ENCODE results near the gene RRN3.
"Not testable (repeated sequence)": the region's sequence is repeated elsewhere in the genome, so short reads cannot be mapped to it uniquely, and the experiment has no call there.

The RRN3 gene, protein sequence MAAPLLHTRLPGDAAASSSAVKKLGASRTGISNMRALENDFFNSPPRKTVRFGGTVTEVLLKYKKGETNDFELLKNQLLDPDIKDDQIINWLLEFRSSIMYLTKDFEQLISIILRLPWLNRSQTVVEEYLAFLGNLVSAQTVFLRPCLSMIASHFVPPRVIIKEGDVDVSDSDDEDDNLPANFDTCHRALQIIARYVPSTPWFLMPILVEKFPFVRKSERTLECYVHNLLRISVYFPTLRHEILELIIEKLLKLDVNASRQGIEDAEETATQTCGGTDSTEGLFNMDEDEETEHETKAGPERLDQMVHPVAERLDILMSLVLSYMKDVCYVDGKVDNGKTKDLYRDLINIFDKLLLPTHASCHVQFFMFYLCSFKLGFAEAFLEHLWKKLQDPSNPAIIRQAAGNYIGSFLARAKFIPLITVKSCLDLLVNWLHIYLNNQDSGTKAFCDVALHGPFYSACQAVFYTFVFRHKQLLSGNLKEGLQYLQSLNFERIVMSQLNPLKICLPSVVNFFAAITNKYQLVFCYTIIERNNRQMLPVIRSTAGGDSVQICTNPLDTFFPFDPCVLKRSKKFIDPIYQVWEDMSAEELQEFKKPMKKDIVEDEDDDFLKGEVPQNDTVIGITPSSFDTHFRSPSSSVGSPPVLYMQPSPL

DNA sequence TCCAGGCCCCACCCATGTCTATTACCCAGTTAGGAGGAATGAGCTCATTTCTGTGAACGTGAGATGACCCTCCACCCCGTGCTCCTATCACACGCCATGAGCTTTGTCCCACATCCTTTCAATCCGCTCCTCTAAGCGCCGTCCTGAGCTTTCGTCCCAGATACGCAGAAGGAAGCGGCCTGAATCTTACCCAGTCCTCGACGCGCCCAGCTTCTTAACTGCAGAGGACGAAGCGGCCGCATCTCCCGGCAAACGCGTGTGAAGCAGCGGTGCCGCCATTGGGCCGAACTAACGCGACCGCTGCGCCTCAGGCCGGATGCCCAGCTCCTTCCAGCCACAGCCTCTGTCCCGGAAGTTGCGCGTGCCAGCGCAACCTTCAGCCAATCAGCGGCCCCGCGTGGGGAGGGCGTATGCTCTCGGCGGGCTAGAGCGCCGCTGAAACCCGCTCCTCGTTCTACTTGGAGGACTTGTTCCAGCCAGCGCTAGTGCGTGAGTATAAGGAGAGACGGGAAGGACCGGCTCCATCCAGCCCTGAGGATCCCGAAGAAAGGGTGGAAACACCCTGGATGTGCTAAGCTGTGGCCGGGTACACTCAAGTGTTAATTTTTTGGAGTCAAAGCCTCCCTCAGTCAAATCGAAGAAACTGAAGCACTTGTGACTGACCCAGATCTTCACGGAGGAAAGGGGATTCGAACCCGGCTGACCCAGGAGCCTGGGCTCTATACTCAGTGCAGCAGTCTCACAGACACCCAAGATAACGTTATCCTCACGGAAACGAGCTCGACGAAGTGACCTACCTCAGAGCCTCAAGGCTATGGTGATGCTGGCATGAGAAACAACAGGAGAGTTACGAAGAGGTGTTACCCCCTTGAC lies at the start of gene RRN3:
TSS of gene RRN3 (minus strand) at position 318 of the 873 bp plus-strand sequence. CDS start at position 279, 39 bp downstream.
- DNase-seq (ENCODE audit: low read depth) = peak; percentile 90
- H3K4me3 ChIP-seq (ENCODE audit: control insufficient read depth, low read depth, low read length) = peak within 1 kb of the TSS; percentile 82

DNA sequence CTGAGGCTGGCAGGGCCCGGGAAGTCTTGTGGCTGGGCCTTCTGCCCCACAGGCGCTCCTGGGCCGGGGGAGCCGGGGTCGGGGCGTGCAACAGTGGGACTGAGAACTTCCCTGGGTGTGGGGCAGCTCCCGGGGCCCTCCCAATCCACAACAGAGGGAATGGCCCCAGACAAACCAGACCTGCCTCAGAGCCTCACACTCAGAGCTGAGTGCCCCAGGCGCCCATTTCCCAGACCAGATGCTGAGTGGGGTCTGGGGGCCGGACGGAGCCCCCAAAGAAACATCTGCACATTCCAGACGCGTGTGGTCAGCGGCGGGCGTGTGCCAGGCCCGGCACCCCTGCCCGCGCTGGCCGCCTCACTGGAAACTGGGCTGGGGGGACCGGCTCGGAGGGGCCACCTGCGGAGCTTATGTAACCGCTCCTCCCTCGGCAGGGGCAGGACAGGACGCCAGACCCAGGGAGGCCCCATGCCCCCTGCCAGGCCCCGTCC lies 49.6 kb upstream of the RRN3 start:
- H3K4me3 ChIP-seq (ENCODE audit: control insufficient read depth, low read depth, low read length); DNase-seq (ENCODE audit: low read depth): not testable (repeated sequence)

DNA sequence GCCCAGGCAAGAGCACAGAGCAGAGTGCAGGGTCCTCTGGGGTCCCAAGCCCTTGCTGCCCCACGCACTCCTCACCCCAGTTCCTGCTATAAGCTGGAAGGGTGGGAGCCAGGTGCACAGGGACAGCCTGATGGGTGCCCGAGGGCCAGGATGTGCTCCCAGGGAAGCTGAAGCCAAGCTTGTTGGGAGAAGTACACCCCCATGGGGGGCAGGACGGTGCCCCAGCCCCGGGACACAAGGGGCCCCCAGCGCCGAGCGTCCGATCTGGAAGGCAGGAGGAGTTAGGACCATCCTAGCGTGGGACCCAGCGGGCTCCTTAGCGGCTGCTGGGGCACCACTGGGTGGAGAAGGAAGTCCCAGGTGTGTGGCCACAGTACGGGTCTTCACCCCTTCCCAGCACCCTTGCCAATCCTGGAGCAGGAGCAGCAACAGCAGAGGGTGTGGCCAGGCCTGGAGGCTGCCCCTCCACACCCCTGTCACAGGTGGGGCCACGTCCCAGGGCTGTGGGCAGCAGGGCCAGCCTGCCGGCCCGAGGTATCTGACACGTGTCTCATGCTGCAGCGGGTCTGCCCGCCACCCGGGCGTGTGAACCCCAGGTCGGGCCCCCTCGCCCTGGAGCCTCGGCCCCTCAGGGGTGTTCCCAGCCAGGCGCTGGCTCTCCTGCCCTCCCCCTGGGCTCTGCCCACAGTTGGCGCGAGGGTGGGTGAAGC lies 49.0 kb upstream of the RRN3 start:
- H3K4me3 ChIP-seq (ENCODE audit: control insufficient read depth, low read depth, low read length); DNase-seq (ENCODE audit: low read depth): not testable (repeated sequence)

DNA sequence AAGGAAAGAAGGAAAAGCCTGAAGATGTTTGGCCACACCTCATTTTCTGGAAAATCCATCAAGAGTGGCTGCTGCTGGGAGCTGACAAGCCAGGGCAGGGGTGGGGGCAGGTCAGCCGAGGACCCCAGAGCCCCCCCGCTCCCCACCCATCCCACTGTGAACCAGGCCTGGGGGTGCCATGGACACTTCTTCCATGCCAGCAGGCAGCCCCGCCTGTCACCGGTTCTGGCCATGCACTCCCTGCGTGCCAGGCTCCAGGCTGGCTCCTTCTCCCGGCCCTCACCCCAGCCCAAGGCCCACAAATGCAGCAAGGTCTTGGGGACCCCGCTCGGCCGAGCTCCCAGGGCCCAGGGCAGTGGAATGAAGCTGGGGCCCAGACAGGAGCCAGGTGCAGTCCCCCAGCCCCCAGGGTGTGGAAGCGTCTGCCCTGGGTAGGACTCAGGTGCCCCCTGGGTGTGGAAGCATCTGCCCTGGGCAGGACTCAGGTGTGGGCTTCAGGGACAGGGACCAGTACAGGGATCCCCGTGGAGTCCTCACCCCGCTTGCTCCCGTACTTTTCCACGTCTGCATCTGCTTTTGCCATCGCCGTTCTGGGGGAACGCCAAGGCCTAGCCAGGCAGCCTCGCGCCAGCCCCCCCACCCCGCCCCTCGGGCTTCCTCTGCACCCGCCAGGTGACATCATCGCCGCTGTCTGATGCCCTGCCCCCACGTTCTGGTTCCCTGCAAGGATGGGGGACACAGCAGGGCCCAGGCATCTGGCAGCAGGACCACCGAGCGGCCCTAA lies 48.2 kb upstream of the RRN3 start:
- not testable (repeated sequence) for H3K4me3 ChIP-seq (ENCODE audit: control insufficient read depth, low read depth, low read length); DNase-seq (ENCODE audit: low read depth)

GRCh38 chr16:15141586-15141985 lies 47.5 kb upstream of the RRN3 start:
- no peak for TF ChIP-seq CTCF (conservative IDR thresholded peaks at IDR 0.05; ENCODE audit: control insufficient read depth, insufficient read depth, low read depth, low read length)
- DNase-seq (ENCODE audit: low read depth) = no peak
- H3K4me3 ChIP-seq (ENCODE audit: control insufficient read depth, low read depth, low read length) = no peak overlapping the region

DNA sequence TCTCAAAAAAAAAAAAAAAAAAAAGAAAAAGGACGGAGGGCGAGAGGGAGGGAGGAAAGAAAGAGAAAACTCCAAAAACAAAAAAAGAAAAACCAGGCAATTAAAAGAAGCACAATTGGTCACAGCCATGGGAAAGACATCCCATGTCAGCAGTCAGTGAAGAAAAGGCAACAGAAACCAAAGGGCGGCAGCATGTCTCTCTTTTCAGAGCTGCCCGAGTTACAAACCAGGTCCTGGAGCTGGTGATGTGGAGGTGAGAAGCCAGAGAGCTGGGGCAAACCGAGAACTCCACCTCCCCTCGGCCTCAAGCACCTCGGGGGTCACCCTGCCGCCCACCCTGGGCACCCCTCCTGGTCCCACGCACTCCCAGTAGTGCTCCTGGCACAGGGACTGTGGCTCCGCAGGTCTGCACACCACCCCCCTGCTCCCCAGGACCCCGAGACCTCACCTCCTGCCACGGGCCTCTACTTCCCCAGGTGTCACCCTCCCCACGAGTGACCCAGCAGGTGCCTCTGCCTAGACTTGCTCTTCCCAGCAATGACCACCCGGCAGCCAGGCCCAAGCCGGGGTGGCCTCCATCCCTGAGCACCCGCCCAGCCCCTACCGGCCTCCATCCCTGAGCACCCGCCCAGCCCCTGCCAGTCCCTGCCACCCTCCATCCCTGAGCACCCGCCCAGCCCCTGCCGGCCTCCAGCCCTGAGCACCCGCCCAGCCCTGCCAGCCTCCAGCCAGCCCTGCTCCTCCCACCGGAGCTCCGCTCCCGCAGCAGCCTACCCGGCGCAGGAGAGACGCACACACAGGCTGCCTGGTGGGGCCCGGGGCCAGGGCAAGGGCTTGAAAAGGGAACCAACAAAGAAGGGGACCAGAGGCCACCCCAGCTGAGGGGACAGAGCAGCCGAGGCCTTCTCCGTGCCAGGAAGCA lies 46.6 kb upstream of the RRN3 start:
- DNase-seq (ENCODE audit: low read depth); H3K4me3 ChIP-seq (ENCODE audit: control insufficient read depth, low read depth, low read length): not testable (repeated sequence)

DNA sequence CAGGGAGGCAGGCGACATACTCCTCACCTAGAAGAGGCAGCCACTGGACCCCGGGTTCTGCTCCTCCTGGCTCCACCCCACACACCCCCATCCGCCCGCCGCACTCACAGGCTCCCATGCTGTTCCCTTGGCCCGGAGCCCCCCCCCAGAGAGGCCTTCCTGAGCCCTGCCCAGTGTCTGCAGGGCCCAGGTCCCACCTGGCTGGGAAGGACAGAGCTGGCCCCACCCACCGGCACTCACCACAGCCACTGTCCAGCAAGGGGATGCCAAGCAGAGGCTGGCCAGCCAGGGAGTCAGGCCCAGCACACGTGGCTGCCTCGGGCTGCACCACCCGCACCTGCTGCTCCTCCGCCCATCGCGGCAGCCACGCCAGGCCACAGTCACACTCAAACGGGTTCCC lies 43.4 kb upstream of the RRN3 start:
- H3K4me3 ChIP-seq (ENCODE audit: control insufficient read depth, low read depth, low read length); DNase-seq (ENCODE audit: low read depth): not testable (repeated sequence)

GRCh38 chr16:15135483-15136360 lies 41.6 kb upstream of the RRN3 start:
- not testable (repeated sequence) for H3K4me3 ChIP-seq (ENCODE audit: control insufficient read depth, low read depth, low read length); DNase-seq (ENCODE audit: low read depth)

DNA sequence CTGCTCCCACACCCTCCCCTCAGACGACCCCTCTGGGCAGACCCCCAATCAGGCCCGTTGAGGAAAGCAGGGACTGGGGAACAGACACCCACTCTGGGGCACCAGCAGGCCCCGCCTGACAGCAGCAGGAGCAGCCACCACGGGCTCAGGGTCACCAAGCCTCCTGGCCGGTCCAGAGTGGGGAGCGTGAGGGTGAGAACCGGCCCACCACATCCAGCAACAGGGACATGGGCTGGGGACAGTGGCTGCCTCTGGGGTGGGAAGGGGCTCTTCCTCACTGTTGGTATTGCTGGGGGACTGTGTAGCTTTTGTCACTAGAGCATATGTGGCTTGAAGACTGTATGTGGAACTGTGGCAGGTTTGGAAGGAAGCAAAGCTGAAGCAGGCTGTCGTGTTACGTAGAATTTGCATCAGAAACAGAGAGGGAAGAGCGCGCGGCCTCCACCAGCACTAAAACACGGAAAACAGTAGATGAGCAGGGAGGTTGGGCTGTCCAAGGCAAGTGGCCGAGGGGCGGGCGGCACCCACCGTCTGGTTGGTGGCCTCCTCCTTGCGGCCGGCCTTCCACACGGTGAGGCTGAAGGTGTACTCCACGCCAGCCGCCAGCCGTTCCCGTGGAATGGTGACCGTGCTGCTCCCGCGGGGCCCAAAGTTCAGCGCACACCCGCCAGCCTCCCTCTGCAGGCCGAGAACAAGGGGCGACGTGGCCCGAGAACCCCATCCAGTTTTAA lies 40.8 kb upstream of the RRN3 start:
- not testable (repeated sequence) for H3K4me3 ChIP-seq (ENCODE audit: control insufficient read depth, low read depth, low read length); DNase-seq (ENCODE audit: low read depth)

DNA sequence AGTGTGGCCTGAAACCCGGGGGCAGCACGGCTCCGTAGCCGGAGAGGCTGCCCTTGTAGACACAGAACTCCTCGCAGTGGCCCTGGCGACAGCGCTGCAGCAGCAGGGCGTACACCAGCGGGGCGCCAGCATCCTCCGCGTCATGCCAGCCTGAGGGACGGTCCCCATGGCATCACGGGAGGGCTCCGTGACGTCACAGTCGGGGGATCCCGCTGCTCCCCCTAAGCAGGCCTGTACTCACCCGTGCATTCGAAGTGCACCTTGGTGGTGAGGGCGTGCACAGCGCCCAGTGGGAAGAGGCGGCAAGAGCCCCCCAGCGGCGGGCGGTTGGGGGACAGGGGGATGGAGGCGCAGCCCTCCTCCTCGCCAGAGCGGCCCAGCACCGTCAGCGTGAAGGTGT lies 39.5 kb upstream of the RRN3 start:
- not testable (repeated sequence) for DNase-seq (ENCODE audit: low read depth); H3K4me3 ChIP-seq (ENCODE audit: control insufficient read depth, low read depth, low read length)

DNA sequence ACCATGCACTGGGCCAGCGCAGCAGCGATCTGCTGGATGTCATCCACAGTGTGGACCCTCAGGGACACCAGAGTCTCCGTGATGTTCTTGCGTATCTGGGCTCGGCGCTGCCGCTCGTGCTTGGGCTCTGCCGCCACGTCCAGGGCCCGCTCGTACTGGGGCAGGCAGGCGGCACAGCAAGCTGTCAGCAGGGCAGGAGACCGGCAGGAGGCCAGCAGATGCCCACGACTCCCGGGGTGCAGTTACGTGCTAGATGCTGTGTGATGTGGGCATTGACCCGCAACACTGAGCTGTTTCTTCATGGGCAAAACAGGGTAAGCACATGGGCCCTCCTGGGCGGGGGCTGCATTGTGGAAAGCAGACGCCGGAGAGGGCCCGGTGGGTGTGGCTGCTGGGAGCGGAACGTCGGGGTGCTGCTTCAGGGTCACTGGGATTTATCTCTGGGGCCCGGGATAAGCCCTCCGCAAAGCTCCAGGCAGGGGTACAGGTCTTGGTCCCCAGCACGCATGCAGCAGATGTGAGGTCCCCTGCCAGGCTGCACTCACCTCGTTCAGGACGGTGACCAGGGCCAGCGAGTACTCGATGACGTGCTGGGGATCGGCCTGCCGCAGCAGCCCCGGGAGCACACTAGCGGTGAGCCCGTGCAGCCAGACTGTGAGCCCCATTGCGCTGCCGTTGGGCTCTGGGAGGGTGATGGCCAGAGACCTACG lies 38.8 kb upstream of the RRN3 start:
- DNase-seq (ENCODE audit: low read depth); H3K4me3 ChIP-seq (ENCODE audit: control insufficient read depth, low read depth, low read length): not testable (repeated sequence)

GRCh38 chr16:15130943-15131700 lies 37.0 kb upstream of the RRN3 start:
- DNase-seq (ENCODE audit: low read depth); H3K4me3 ChIP-seq (ENCODE audit: control insufficient read depth, low read depth, low read length): not testable (repeated sequence)

All from fibroblast of mammary gland (primary cell).